HepG2 (cell line): ENCODE results near the gene ZACN. TPM values are rescaled to one million over a fixed set of nuclear protein-coding genes. Genes with fewer than 3 reads are reported as not detected.
A peak's percentile ranks its signal among the peaks of the same experiment; 100 is the strongest.

Experiments used
- ATF1 ChIP-seq: IDR thresholded peaks from 2 replicates; pipeline ENCODE4 v1.6.1; 2016; ENCODE audit warnings: mild to moderate bottlenecking, control low read depth
- CAMTA2 ChIP-seq: sonication (generic); formaldehyde crosslinking; IDR thresholded peaks from 2 replicates; pipeline ENCODE4 v1.4.0; 2020; ENCODE audit warnings: mild to moderate bottlenecking, missing genetic modification reagents, borderline replicate concordance
- CENPT ChIP-seq: sonication (generic); formaldehyde crosslinking; IDR thresholded peaks from 2 replicates; pipeline ENCODE4 v1.8.0; 2022; ENCODE audit warnings: low read depth, mild to moderate bottlenecking, moderate library complexity, missing genetic modification reagents
- HMG20A ChIP-seq: IDR thresholded peaks from 2 replicates; pipeline ENCODE4 v1.6.1; 2016; ENCODE audit warnings: borderline replicate concordance
- KDM1A ChIP-seq: IDR thresholded peaks from 2 replicates; pipeline ENCODE4 v1.6.1; 2016; ENCODE audit warnings: missing compliant biosample characterization
- NFATC3 ChIP-seq: sonication (generic); formaldehyde crosslinking; IDR thresholded peaks from 2 replicates; pipeline ENCODE4 v1.5.1; 2020; ENCODE audit warnings: mild to moderate bottlenecking, missing genetic modification reagents
- NFKB2 ChIP-seq: sonication (generic); formaldehyde crosslinking; IDR thresholded peaks from 2 replicates; pipeline ENCODE4 v1.4.0; 2020; ENCODE audit warnings: missing genetic modification reagents, borderline replicate concordance
- ONECUT2 ChIP-seq: sonication (generic); formaldehyde crosslinking; IDR thresholded peaks from 2 replicates; pipeline ENCODE4 v1.4.0; 2020; ENCODE audit warnings: missing genetic modification reagents
- PHF20 ChIP-seq: sonication (generic); formaldehyde crosslinking; IDR thresholded peaks from 2 replicates; pipeline ENCODE4 v1.5.0; 2020; ENCODE audit warnings: mild to moderate bottlenecking, missing genetic modification reagents
- RELA ChIP-seq: sonication (generic); formaldehyde crosslinking; IDR thresholded peaks from 2 replicates; pipeline ENCODE4 v1.4.0; 2020; ENCODE audit warnings: missing genetic modification reagents
- RFXANK ChIP-seq: IDR thresholded peaks from 2 replicates; pipeline ENCODE4 v1.6.1; 2016
- RNF2 ChIP-seq: fragments of 450-650 bp; conservative IDR thresholded peaks from 2 replicates; pipeline ENCODE4 v1.6.1; 2016; ENCODE audit warnings: low read depth
- SP4 ChIP-seq: sonication (generic); formaldehyde crosslinking; IDR thresholded peaks from 2 replicates; pipeline ENCODE4 v1.8.1; 2023; ENCODE audit warnings: mild to moderate bottlenecking, missing genetic modification reagents
- SRSF1 ChIP-seq: fragments of 200-400 bp; formaldehyde crosslinking; optimal IDR thresholded peaks from 2 replicates; pipeline ENCODE3; 2017; ENCODE audit warnings: mild to moderate bottlenecking, low read depth, low read length, moderate library complexity
- STAG1 ChIP-seq: sonication (generic); formaldehyde crosslinking; IDR thresholded peaks from 2 replicates; pipeline ENCODE4 v1.4.0; 2020; ENCODE audit warnings: missing genetic modification reagents
- TRIM22 ChIP-seq: fragments of 450-650 bp; IDR thresholded peaks from 2 replicates; pipeline ENCODE4 v1.6.1; 2017
- ZBTB37 ChIP-seq: sonication (generic); formaldehyde crosslinking; IDR thresholded peaks from 2 replicates; pipeline ENCODE4 v1.4.0; 2020; ENCODE audit warnings: mild to moderate bottlenecking, missing genetic modification reagents
- ZNF274 ChIP-seq: sonication (generic); formaldehyde crosslinking; IDR thresholded peaks from 2 replicates; pipeline ENCODE4 v1.5.1; 2020; ENCODE audit warnings: mild to moderate bottlenecking, missing genetic modification reagents
- ZNF317 ChIP-seq: sonication (generic); formaldehyde crosslinking; IDR thresholded peaks from 2 replicates; pipeline ENCODE4 v1.5.0; 2020; ENCODE audit warnings: mild to moderate bottlenecking, missing genetic modification reagents
- ZNF337 ChIP-seq: sonication (generic); formaldehyde crosslinking; IDR thresholded peaks from 2 replicates; pipeline ENCODE4 v1.5.1; 2020; ENCODE audit warnings: missing genetic modification reagents, low read depth, mild to moderate bottlenecking, borderline replicate concordance
- ZNF563 ChIP-seq: sonication (generic); formaldehyde crosslinking; IDR thresholded peaks from 2 replicates; pipeline ENCODE4 v1.8.0; 2022; ENCODE audit warnings: mild to moderate bottlenecking, moderate library complexity, missing genetic modification reagents
- polyA plus RNA-seq, 8 experiments: library from polyadenylated mRNA; depleted of rRNA in 3 of 8; stranded (reverse) in 7 of 8; unstranded in 1 of 8; fragments of >200 nt; fragmentation: Illumina TruSeq in 4 of 8; extraction: Trizol in 4 of 8; gene quantifications; 2 replicates each; pipeline versions ENCODE4 v1.2.1 to v1.2.3, GENCODE V29; 2011 to 2016; ENCODE audit warnings: low read depth in 4 of 8, missing spikeins in 1 of 8, mixed read lengths in 1 of 8; ENCODE audit not compliant: insufficient read depth in 1 of 8
- total RNA-seq, 5 experiments: library from RNA; depleted of rRNA; stranded (reverse); fragments of >200 nt; fragmentation: Illumina TruSeq; extraction: Trizol; gene quantifications; 2 replicates each; pipeline ENCODE4 v1.2.3, GENCODE V29; 2016; ENCODE audit warnings: low read depth in 1 of 5
- TF ChIP-seq, protein P1 (sequence below): sonication (generic); formaldehyde crosslinking; IDR thresholded peaks from 2 replicates; pipeline ENCODE4 v1.5.0; 2020; ENCODE audit warnings: missing genetic modification reagents, mild to moderate bottlenecking, borderline replicate concordance
- TF ChIP-seq, protein P2 (sequence below): sonication (generic); formaldehyde crosslinking; IDR thresholded peaks from 2 replicates; pipeline ENCODE4 v1.4.0; 2020; ENCODE audit warnings: low read depth, missing genetic modification reagents

Gene ZACN
- total and polyA plus RNA-seq, 2 of the 13 experiments (the other 11 are each of a cell fraction or from before 2014, with no cell fraction given), result 0.11 to 0.15 TPM

GRCh38 chr17:76103274-76104139 lies 24.5 kb downstream of the ZACN start, which contains the start of gene EXOC7 (continued):
- TF ChIP-seq RNF2, result 0 out of 2 replicates have a peak, but pooled peaks have one; percentile 61
- TF ChIP-seq SP4, result peak; percentile 77
- TF ChIP-seq, protein P1, sequence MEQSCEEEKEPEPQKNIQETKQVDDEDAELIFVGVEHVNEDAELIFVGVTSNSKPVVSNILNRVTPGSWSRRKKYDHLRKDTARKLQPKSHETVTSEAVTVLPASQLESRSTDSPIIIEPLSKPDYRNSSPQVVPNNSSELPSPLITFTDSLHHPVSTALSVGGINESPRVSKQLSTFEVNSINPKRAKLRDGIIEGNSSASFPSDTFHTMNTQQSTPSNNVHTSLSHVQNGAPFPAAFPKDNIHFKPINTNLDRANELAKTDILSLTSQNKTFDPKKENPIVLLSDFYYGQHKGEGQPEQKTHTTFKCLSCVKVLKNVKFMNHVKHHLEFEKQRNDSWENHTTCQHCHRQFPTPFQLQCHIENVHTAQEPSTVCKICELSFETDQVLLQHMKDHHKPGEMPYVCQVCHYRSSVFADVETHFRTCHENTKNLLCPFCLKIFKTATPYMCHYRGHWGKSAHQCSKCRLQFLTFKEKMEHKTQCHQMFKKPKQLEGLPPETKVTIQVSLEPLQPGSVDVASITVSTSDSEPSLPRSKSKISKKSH (CRISPR knock-in tag), result peak; percentile 50
- no peak for TF ChIP-seq HMG20A
- 0 out of 2 replicates have a peak, but pooled peaks have one; percentile 61 for TF ChIP-seq RELA (CRISPR knock-in tag)
- peak; percentile 96 for TF ChIP-seq SRSF1
- TF ChIP-seq PHF20 (CRISPR knock-in tag), result peak; percentile 82
- TF ChIP-seq NFATC3 (CRISPR knock-in tag), result no peak
- TF ChIP-seq, protein P2, sequence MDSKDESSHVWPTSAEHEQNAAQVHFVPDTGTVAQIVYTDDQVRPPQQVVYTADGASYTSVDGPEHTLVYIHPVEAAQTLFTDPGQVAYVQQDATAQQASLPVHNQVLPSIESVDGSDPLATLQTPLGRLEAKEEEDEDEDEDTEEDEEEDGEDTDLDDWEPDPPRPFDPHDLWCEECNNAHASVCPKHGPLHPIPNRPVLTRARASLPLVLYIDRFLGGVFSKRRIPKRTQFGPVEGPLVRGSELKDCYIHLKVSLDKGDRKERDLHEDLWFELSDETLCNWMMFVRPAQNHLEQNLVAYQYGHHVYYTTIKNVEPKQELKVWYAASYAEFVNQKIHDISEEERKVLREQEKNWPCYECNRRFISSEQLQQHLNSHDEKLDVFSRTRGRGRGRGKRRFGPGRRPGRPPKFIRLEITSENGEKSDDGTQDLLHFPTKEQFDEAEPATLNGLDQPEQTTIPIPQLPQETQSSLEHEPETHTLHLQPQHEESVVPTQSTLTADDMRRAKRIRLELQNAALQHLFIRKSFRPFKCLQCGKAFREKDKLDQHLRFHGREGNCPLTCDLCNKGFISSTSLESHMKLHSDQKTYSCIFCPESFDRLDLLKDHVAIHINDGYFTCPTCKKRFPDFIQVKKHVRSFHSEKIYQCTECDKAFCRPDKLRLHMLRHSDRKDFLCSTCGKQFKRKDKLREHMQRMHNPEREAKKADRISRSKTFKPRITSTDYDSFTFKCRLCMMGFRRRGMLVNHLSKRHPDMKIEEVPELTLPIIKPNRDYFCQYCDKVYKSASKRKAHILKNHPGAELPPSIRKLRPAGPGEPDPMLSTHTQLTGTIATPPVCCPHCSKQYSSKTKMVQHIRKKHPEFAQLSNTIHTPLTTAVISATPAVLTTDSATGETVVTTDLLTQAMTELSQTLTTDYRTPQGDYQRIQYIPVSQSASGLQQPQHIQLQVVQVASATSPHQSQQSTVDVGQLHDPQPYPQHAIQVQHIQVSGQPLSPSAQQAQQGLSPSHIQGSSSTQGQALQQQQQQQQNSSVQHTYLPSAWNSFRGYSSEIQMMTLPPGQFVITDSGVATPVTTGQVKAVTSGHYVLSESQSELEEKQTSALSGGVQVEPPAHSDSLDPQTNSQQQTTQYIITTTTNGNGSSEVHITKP (CRISPR knock-in tag), result 0 out of 2 replicates have a peak, but pooled peaks have one; percentile 40
- TF ChIP-seq ZNF337, result peak; percentile 90; the same call in 1 of the 2 replicates
- TF ChIP-seq TRIM22, result no peak
- TF ChIP-seq KDM1A (CRISPR knock-in tag), result no peak
- no peak for TF ChIP-seq CAMTA2 (CRISPR knock-in tag)
- peak; percentile 5; the same call in 1 of the 2 replicates for TF ChIP-seq NFKB2 (CRISPR knock-in tag)
- peak; percentile 69; the same call in 1 of the 2 replicates for TF ChIP-seq ZNF317 (CRISPR knock-in tag)
- TF ChIP-seq ZNF563 (CRISPR knock-in tag), result peak; percentile 60; the same call in 1 of the 2 replicates
- TF ChIP-seq ONECUT2 (CRISPR knock-in tag), result no peak
- no peak for TF ChIP-seq ZBTB37 (CRISPR knock-in tag)
- no peak; the same call in 1 of the 2 replicates for TF ChIP-seq ATF1 (CRISPR knock-in tag)
- no peak for TF ChIP-seq STAG1 (CRISPR knock-in tag)
- peak; percentile 85 for TF ChIP-seq ZNF274 (CRISPR knock-in tag)
- no peak for TF ChIP-seq RFXANK (CRISPR knock-in tag)
- no peak for TF ChIP-seq CENPT
